ENCODE results near the gene UBAC2.

The UBAC2 gene

DNA sequence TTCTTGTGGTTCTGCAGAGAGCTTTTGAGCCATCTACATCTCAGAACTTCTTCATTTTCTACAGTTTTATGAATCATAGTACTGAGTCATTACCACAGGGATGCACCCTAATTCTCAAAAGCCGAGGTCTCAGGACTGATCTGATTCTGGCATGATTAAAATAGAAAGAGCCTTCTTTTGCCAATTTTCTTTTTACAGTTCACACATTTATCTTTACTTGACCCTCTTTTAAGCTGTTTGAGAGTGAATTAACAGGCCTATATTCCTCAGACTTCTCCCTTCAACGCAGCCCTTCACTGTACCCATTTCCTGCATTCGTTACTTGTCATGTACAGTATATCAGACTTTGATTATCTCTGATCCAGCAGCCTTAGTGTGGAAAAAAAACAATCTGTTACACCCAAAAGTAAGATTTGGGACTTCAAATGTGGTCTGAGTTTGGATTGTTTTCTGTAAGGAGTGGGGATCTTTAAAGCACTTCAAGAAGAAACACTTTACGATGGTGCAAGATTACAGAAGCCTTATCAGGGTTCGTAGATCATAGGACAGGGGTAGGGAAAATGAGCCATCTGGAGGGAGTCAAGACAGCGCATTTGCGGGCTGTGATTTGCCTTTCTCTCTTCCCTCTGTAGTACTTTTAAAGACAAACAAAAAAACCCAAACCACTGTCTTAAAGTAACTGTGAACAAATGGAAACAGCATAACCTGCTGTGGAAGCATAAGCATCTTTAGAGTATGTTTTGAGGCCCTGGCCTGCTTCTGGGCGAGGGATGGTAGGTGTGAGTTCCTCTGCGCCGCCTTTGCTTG, 121.8 kb downstream of the UBAC2 start:
- Histone ChIP-seq H3K27ac (ENCODE audit: low read length) (no peak overlapping the region), H3K9me3 (ENCODE audit: insufficient read depth, low read depth, low read length) (no peaks in the 10 kb centered on the region), H3K9ac (ENCODE audit: low read depth, low read length) (no peak overlapping the region), H3K4me1 (ENCODE audit: insufficient read depth, low read length) (no peaks in the 10 kb centered on the region), H3K27me3 (ENCODE audit: insufficient read depth, low read length) (no peaks in the 10 kb centered on the region), H3K4me3 (ENCODE audit: low read length) (no peak overlapping the region), H3K36me3 (ENCODE audit: insufficient read depth, low read depth, low read length) (peaks cover 24% of the 10 kb centered on the region; the same call in 1 of the 2 replicates)

DNA sequence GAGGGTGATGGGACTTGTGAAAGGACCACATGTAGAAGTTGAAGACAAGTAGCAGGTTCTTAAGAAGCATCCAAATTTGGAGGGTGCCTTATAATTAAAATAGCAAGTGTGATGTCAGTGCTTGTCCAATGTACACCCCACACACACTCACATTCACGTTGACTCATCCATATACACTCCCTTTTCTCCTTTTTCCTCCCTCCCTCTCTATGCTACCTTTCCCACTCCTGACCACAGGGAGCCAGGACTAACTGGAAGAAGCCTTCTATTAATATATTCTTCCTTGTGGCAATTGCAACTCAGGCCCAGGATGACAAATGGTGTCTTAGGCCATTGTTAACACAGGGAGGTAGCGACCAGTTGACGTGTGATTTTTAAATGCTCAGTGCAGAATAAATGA, 122.8 kb downstream of the UBAC2 start:
- H3K4me1 ChIP-seq (ENCODE audit: insufficient read depth, low read length): no peaks in the 10 kb centered on the region
- H3K36me3 ChIP-seq (ENCODE audit: insufficient read depth, low read depth, low read length): peaks cover 30% of the 10 kb centered on the region
- H3K27ac ChIP-seq (ENCODE audit: low read length): no peak overlapping the region
- no peak overlapping the region for H3K9ac ChIP-seq (ENCODE audit: low read depth, low read length)
- no peak overlapping the region for H3K4me3 ChIP-seq (ENCODE audit: low read length)
- no peaks in the 10 kb centered on the region for H3K9me3 ChIP-seq (ENCODE audit: insufficient read depth, low read depth, low read length)
- H3K27me3 ChIP-seq (ENCODE audit: insufficient read depth, low read length): no peaks in the 10 kb centered on the region

DNA sequence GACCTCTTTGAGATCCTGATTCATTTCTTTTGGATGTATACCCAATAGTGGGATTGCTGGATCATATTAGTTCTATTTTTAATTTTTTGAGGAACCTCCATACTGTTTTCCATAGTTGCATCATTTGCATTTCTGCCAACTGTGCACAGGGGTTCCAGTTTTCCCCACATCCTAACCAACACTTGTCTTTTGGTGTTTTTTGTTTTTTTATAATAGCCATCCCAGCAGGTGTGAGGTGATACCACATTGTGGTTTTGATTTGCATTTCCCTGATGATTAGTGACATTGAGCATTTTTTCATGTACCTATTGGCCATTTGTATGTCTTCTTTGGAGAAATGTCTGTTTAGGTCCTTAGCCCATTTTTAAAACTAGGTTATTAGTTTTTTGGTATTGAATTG, 125.4 kb downstream of the UBAC2 start:
- no peaks in the 10 kb centered on the region for H3K27me3 ChIP-seq (ENCODE audit: insufficient read depth, low read length)
- no peak overlapping the region for H3K27ac ChIP-seq (ENCODE audit: low read length)
- no peak overlapping the region for H3K4me3 ChIP-seq (ENCODE audit: low read length)
- peaks cover 30% of the 10 kb centered on the region for H3K36me3 ChIP-seq (ENCODE audit: insufficient read depth, low read depth, low read length)
- no peaks in the 10 kb centered on the region for H3K9me3 ChIP-seq (ENCODE audit: insufficient read depth, low read depth, low read length)
- no peaks in the 10 kb centered on the region for H3K4me1 ChIP-seq (ENCODE audit: insufficient read depth, low read length)
- H3K9ac ChIP-seq (ENCODE audit: low read depth, low read length): no peak overlapping the region

DNA sequence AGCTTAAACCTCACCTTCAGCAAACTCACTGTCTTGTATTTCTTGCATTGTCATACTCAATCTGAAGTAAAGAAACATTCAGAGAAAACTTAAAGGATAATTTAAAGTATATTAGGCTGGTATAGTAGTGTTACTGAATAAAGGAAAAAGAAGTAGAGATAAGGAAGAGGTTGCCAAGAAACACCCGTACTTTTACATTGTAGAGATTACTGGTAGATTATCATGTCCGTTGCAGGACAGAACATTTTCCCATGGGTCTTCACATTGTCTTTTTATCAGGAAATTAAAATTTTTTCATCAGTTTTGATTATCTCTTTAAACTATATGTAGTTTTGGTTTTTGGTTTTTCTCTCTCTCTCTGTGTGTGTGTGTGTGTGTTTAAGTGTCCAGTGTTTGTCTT, 126.5 kb downstream of the UBAC2 start:
- H3K36me3 ChIP-seq (ENCODE audit: insufficient read depth, low read depth, low read length): peaks cover 26% of the 10 kb centered on the region
- no peak overlapping the region for H3K4me3 ChIP-seq (ENCODE audit: low read length)
- H3K27me3 ChIP-seq (ENCODE audit: insufficient read depth, low read length): no peaks in the 10 kb centered on the region
- no peaks in the 10 kb centered on the region for H3K4me1 ChIP-seq (ENCODE audit: insufficient read depth, low read length)
- H3K27ac ChIP-seq (ENCODE audit: low read length): no peak overlapping the region
- H3K9ac ChIP-seq (ENCODE audit: low read depth, low read length): no peak overlapping the region
- H3K9me3 ChIP-seq (ENCODE audit: insufficient read depth, low read depth, low read length): no peaks in the 10 kb centered on the region

DNA sequence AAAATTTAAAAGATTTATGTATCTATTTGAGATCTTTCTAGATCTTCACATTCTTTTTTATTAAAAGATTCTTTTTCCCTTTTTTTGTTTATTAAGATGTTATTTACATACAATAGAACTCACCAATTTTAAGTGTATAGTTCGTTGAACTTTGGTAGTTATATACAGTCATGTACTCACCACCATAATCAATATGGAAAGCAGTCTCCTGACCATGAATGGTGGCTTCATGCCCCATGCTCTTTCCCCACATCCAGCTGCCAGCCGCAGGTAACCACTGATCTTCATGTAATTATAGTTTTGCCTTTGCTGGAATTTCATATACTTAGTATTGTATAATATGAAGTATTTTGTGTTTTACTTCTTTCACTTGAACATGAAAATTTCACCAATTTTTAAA, 127.1 kb downstream of the UBAC2 start:
- no peaks in the 10 kb centered on the region for H3K27me3 ChIP-seq (ENCODE audit: insufficient read depth, low read length)
- H3K36me3 ChIP-seq (ENCODE audit: insufficient read depth, low read depth, low read length): peaks cover 21% of the 10 kb centered on the region
- no peak overlapping the region for H3K4me3 ChIP-seq (ENCODE audit: low read length)
- H3K9me3 ChIP-seq (ENCODE audit: insufficient read depth, low read depth, low read length): no peaks in the 10 kb centered on the region
- H3K27ac ChIP-seq (ENCODE audit: low read length): no peak overlapping the region
- H3K9ac ChIP-seq (ENCODE audit: low read depth, low read length): no peak overlapping the region
- H3K4me1 ChIP-seq (ENCODE audit: insufficient read depth, low read length): no peaks in the 10 kb centered on the region

DNA sequence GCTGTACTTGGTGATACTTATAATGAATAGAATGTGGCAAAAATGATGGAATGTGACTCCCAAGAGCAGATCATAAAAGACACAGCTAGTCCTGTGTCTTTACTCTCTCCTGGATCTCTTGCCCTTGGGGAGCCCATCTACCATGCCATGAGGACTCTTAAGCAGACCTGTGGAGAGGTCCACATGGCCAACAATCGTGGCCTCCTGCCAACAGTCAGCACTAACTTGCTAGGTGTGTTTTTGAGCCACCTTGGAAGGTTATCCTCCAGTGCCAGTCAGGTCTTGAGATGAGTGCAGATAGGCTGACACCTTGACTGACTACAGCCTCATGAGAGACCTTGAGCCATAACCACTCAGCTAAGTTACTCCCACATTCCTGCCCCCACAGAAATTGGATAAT, 128.8 kb downstream of the UBAC2 start:
- Histone ChIP-seq H3K27me3 (ENCODE audit: insufficient read depth, low read length) (no peaks in the 10 kb centered on the region), H3K9me3 (ENCODE audit: insufficient read depth, low read depth, low read length) (no peaks in the 10 kb centered on the region), H3K4me1 (ENCODE audit: insufficient read depth, low read length) (no peaks in the 10 kb centered on the region), H3K4me3 (ENCODE audit: low read length) (no peak overlapping the region), H3K9ac (ENCODE audit: low read depth, low read length) (no peak overlapping the region), H3K27ac (ENCODE audit: low read length) (no peak overlapping the region), H3K36me3 (ENCODE audit: insufficient read depth, low read depth, low read length) (peaks cover 17% of the 10 kb centered on the region)

DNA sequence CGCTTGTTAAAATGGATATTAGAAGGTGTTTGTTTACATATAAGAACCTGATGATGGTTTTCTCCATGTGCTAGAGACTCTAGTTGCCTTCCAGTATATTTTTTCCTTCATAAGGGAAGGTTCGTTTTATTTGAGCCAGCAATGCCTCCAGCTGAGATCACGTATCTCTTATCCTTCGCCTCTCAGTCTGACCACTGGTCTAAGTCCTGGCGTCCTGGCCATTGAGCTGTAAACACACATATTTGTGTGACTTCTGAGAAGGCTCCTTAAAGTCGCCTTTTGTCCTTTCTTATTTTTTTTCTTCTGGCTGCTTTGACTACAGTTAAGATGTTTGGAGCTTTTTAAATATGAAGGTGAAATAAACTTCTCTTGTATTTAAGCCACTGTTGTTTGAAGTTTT, 130.3 kb downstream of the UBAC2 start:
- peaks cover 17% of the 10 kb centered on the region for H3K36me3 ChIP-seq (ENCODE audit: insufficient read depth, low read depth, low read length)

DNA sequence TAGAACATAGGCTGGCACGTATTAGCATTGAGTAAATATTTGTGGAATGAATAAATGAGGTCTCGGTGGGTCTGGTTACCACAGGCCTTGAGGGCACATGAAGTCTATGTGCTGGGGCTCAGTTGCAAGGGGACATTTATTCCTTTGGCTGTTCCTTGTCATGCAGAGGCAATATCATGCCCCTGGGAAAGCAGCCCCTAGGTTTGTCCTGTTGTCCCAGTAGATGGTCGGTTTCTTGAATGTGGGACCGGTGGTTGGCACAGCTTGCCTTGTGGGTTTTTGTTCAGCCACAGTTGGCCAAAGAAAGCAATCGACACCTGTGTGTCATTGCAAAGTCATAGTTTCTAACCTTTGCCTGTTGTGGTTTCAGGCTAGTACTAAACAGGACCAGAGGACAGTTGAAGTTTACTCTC, 131.2 kb downstream of the UBAC2 start:
- no peaks in the 10 kb centered on the region for H3K27me3 ChIP-seq (ENCODE audit: insufficient read depth, low read length)
- no peak overlapping the region for H3K4me3 ChIP-seq (ENCODE audit: low read length)
- H3K27ac ChIP-seq (ENCODE audit: low read length): no peak overlapping the region
- H3K4me1 ChIP-seq (ENCODE audit: insufficient read depth, low read length): no peaks in the 10 kb centered on the region
- H3K9me3 ChIP-seq (ENCODE audit: insufficient read depth, low read depth, low read length): no peaks in the 10 kb centered on the region
- H3K36me3 ChIP-seq (ENCODE audit: insufficient read depth, low read depth, low read length): peaks cover 17% of the 10 kb centered on the region
- no peak overlapping the region for H3K9ac ChIP-seq (ENCODE audit: low read depth, low read length)

More for the DNA sequence above, 130.3 kb downstream of the UBAC2 start:
- no peaks in the 10 kb centered on the region for H3K27me3 ChIP-seq (ENCODE audit: insufficient read depth, low read length)
- H3K4me3 ChIP-seq (ENCODE audit: low read length): no peak overlapping the region
- no peaks in the 10 kb centered on the region for H3K9me3 ChIP-seq (ENCODE audit: insufficient read depth, low read depth, low read length)
- no peak overlapping the region for H3K27ac ChIP-seq (ENCODE audit: low read length)
- no peak overlapping the region for H3K9ac ChIP-seq (ENCODE audit: low read depth, low read length)
- no peaks in the 10 kb centered on the region for H3K4me1 ChIP-seq (ENCODE audit: insufficient read depth, low read length)

DNA sequence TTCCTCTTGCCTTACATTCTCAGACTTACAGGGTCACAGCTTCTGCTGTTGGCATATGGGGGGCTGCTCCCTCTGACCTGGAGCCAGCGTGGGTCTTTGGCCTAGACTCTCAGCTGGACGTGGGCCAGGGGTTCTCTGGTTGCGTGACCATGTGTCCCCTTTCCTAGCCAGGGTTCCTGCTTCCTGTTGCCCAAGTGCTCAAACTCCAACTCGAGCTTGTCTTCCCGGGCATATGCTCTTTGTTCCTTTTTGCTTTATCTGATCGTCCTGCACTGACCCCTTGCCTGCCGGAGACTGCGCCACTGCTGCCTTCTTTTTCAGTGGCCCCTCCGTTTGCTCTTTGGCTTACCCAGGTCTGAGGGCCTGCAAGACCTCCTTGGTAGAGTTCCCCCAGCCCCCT, 131.8 kb downstream of the UBAC2 start:
- Histone ChIP-seq H3K9me3 (ENCODE audit: insufficient read depth, low read depth, low read length) (no peaks in the 10 kb centered on the region), H3K4me1 (ENCODE audit: insufficient read depth, low read length) (no peaks in the 10 kb centered on the region), H3K36me3 (ENCODE audit: insufficient read depth, low read depth, low read length) (peaks cover 17% of the 10 kb centered on the region), H3K9ac (ENCODE audit: low read depth, low read length) (no peak overlapping the region), H3K4me3 (ENCODE audit: low read length) (no peak overlapping the region), H3K27ac (ENCODE audit: low read length) (no peak overlapping the region), H3K27me3 (ENCODE audit: insufficient read depth, low read length) (no peaks in the 10 kb centered on the region)

DNA sequence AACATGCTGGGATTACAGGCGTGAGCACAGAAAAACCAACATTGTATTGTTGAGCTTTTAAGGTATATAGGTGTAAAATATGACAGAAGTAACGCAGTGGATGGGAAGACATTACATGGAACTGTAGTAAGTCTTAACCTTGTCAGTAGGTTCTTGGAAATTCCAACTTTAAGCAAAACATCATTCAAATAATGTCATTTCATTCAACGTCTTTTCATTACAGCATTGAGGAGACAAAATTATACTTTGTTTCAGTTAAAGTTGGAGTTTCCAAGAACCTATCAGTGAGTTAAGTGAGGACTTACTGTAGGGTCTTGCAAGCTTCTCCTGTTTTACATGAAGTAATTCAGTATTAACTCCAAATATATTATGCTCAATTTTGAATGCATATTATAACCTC, 133.6 kb downstream of the UBAC2 start:
- no peak overlapping the region for H3K9ac ChIP-seq (ENCODE audit: low read depth, low read length)
- H3K9me3 ChIP-seq (ENCODE audit: insufficient read depth, low read depth, low read length): no peaks in the 10 kb centered on the region
- H3K4me3 ChIP-seq (ENCODE audit: low read length): no peak overlapping the region
- H3K4me1 ChIP-seq (ENCODE audit: insufficient read depth, low read length): no peaks in the 10 kb centered on the region
- H3K27me3 ChIP-seq (ENCODE audit: insufficient read depth, low read length): no peaks in the 10 kb centered on the region
- H3K36me3 ChIP-seq (ENCODE audit: insufficient read depth, low read depth, low read length): peaks cover 5% of the 10 kb centered on the region; the same call in 1 of the 2 replicates
- H3K27ac ChIP-seq (ENCODE audit: low read length): no peak overlapping the region

DNA sequence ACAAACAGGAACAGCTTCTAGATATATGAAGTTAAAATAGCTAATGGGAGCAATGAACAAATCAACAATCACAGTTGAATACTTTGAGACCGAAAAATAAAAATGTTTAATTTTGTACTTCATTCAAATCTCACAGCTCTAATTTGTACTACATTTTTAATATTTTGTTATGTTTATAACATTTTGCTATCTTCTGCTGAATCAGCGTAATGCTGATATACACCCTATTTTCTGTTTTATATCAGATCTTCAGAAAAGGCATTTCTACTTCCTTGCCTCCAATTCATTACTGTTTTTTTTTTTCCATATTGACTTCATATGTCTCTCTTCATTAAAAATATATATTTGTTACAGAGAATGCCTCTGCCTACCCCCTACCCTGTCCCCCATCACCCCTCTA, 134.4 kb downstream of the UBAC2 start:
- peaks cover 4% of the 10 kb centered on the region; the same call in 1 of the 2 replicates for H3K36me3 ChIP-seq (ENCODE audit: insufficient read depth, low read depth, low read length)
- H3K27me3 ChIP-seq (ENCODE audit: insufficient read depth, low read length): no peaks in the 10 kb centered on the region
- H3K27ac ChIP-seq (ENCODE audit: low read length): no peak overlapping the region
- H3K9me3 ChIP-seq (ENCODE audit: insufficient read depth, low read depth, low read length): no peaks in the 10 kb centered on the region
- H3K9ac ChIP-seq (ENCODE audit: low read depth, low read length): no peak overlapping the region
- no peaks in the 10 kb centered on the region for H3K4me1 ChIP-seq (ENCODE audit: insufficient read depth, low read length)
- no peak overlapping the region for H3K4me3 ChIP-seq (ENCODE audit: low read length)

DNA sequence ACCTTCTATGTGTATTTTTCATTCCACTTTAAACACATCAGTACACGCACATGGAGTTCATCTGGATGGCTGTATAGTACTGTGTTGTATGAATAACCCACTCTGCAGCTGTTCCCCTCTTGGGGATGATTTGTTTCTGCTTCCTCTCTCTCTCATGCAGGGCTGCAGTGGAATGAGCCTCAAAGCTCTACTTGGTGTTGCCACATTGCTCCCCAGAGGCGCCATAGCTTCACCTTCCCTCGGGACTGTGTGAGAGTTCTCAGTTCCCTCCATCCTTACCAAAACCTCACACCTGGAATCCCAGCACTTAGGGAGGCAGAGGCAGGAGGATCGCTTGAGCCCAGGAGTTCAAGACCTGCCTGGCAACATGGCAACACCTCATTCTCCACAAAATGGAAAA, 134.9 kb downstream of the UBAC2 start:
- no peaks in the 10 kb centered on the region for H3K9me3 ChIP-seq (ENCODE audit: insufficient read depth, low read depth, low read length)
- H3K4me3 ChIP-seq (ENCODE audit: low read length): no peak overlapping the region
- H3K27me3 ChIP-seq (ENCODE audit: insufficient read depth, low read length): no peaks in the 10 kb centered on the region
- no peak overlapping the region for H3K9ac ChIP-seq (ENCODE audit: low read depth, low read length)
- H3K27ac ChIP-seq (ENCODE audit: low read length): no peak overlapping the region
- peaks cover 9% of the 10 kb centered on the region for H3K36me3 ChIP-seq (ENCODE audit: insufficient read depth, low read depth, low read length)
- H3K4me1 ChIP-seq (ENCODE audit: insufficient read depth, low read length): no peaks in the 10 kb centered on the region
